ENCODE results near the gene MUCL3.

MUCL3 gene

DNA sequence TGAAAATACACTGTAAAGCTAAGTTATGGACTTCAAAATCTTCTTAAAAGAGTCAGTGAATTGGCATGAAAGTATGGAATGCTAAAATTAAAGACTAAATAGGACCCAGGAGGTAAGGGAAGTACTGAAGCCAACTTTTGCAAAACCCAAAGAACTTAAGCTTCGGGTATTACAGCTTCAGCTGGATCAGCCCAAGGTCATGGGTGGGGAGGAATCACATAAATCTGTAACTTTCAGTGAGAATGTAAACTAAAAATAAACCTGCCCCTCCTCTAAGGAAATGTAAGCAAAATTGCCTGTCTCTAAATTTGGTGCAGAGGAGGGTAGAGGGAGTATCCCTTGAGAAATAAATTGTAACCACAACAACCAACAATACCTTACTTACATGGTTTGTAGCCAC is 38.4 kb downstream of the MUCL3 start:
- Histone ChIP-seq H3K27ac (replicated peaks) (no peak overlapping the region), H3K4me3 (replicated peaks; ENCODE audit: insufficient read depth, low read length) (no peak overlapping the region), H3K27me3 (ENCODE audit: insufficient read depth, poor library complexity, severe bottlenecking) (peaks cover 8% of the 10 kb centered on the region)
- no peak for DNase-seq (ENCODE audit: low read depth in 1 of 2, low spot score in 1 of 2)
- TF ChIP-seq POLR2AphosphoS5 (IDR thresholded peaks at IDR 0.05; ENCODE audit: low read depth) (no peak), GABPA (IDR thresholded peaks at IDR 0.05; ENCODE audit: low read depth) (no peak), CTCF (IDR thresholded peaks at IDR 0.05; ENCODE audit: insufficient read depth, low read length) (no peak), SPI1 (IDR thresholded peaks at IDR 0.05; ENCODE audit: borderline replicate concordance, low read depth) (no peak)
- TF ChIP-seq, protein P1, sequence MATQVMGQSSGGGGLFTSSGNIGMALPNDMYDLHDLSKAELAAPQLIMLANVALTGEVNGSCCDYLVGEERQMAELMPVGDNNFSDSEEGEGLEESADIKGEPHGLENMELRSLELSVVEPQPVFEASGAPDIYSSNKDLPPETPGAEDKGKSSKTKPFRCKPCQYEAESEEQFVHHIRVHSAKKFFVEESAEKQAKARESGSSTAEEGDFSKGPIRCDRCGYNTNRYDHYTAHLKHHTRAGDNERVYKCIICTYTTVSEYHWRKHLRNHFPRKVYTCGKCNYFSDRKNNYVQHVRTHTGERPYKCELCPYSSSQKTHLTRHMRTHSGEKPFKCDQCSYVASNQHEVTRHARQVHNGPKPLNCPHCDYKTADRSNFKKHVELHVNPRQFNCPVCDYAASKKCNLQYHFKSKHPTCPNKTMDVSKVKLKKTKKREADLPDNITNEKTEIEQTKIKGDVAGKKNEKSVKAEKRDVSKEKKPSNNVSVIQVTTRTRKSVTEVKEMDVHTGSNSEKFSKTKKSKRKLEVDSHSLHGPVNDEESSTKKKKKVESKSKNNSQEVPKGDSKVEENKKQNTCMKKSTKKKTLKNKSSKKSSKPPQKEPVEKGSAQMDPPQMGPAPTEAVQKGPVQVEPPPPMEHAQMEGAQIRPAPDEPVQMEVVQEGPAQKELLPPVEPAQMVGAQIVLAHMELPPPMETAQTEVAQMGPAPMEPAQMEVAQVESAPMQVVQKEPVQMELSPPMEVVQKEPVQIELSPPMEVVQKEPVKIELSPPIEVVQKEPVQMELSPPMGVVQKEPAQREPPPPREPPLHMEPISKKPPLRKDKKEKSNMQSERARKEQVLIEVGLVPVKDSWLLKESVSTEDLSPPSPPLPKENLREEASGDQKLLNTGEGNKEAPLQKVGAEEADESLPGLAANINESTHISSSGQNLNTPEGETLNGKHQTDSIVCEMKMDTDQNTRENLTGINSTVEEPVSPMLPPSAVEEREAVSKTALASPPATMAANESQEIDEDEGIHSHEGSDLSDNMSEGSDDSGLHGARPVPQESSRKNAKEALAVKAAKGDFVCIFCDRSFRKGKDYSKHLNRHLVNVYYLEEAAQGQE (IDR thresholded peaks at IDR 0.05; ENCODE audit: insufficient replicate concordance, low read depth) = no peak

- Histone ChIP-seq H3K27me3 (ENCODE audit: insufficient read depth, poor library complexity, severe bottlenecking) (peaks cover 8% of the 10 kb centered on the region), H3K4me3 (replicated peaks; ENCODE audit: insufficient read depth, low read length) (no peak overlapping the region)
Measured at GRCh38 chr6:30979690-30980089, 38.9 kb downstream of the MUCL3 start.

DNA sequence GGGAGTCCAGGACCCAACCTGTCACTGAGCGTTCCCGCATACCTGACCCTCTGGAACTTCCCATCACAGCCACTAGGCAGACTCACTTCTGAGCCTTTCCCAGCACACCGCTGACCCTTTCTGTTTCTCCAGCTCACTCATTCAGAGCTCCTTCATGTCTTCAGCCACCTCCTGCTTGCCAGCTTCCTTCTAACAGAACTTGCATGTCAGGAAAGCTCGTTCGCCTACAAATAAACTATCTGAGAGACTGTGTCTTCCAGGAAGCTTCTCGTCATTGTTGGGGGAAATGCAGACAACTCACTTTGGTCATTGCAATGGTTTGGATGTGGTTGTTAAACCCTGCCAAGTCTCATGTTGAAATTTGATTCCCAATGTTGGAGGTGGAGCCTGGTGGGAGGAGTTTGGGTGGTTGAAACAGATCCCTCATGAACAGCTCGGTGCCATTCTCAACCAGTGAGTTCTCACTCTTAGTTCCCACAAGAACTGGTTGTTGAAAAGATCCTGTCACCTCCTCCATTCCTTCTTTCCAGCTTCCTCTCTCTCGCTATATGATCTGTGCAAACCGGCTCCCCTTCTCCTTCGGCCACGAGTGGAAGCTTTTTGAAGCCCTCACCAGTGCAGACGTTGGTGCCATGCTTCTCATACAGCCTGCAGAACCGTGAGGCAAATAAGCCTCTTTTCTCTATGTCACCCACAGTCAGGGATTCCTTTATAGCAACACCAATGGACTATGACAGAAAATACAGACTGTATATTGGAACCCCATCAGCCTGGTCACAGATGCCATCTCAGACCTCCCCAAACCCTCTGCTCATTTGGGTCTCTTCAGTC is 41.4 kb downstream of the MUCL3 start:
- DNase-seq (ENCODE audit: low read depth in 1 of 2, low spot score in 1 of 2) = no peak
- H3K27ac ChIP-seq (replicated peaks) = no peak overlapping the region
- no peak overlapping the region for H3K4me3 ChIP-seq (replicated peaks; ENCODE audit: insufficient read depth, low read length)
- TF ChIP-seq SPI1 (IDR thresholded peaks at IDR 0.05; ENCODE audit: borderline replicate concordance, low read depth) (no peak), CTCF (IDR thresholded peaks at IDR 0.05; ENCODE audit: insufficient read depth, low read length) (no peak), GABPA (IDR thresholded peaks at IDR 0.05; ENCODE audit: low read depth) (no peak), POLR2AphosphoS5 (IDR thresholded peaks at IDR 0.05; ENCODE audit: low read depth) (no peak)
- TF ChIP-seq, protein P1 (IDR thresholded peaks at IDR 0.05; ENCODE audit: insufficient replicate concordance, low read depth) = no peak
- H3K27me3 ChIP-seq (ENCODE audit: insufficient read depth, poor library complexity, severe bottlenecking) = peaks cover 3% of the 10 kb centered on the region

More at GRCh38 chr6:30979690-30980089, 38.9 kb downstream of the MUCL3 start:
- no peak overlapping the region for H3K27ac ChIP-seq (replicated peaks)
- no peak for TF ChIP-seq POLR2AphosphoS5 (IDR thresholded peaks at IDR 0.05; ENCODE audit: low read depth)
- TF ChIP-seq GABPA (IDR thresholded peaks at IDR 0.05; ENCODE audit: low read depth) = no peak
- TF ChIP-seq, protein P1 (IDR thresholded peaks at IDR 0.05; ENCODE audit: insufficient replicate concordance, low read depth) = no peak
- TF ChIP-seq CTCF (IDR thresholded peaks at IDR 0.05; ENCODE audit: insufficient read depth, low read length) = no peak
- TF ChIP-seq SPI1 (IDR thresholded peaks at IDR 0.05; ENCODE audit: borderline replicate concordance, low read depth) = no peak
- DNase-seq (ENCODE audit: low read depth in 1 of 2, low spot score in 1 of 2) = no peak

Measured in HL-60 (cell line).